Esophagus (tissue), 2 donors: ENCODE data around the gene ENSA. TPM values are rescaled to one million over a fixed set of nuclear protein-coding genes. Genes with fewer than 3 reads are reported as not detected.
A peak's percentile ranks its signal among the peaks of the same experiment; 100 is the strongest.
"Not testable (repeated sequence)": the region's sequence is repeated elsewhere in the genome, so short reads cannot be mapped to it uniquely, and the experiment has no call there.

Experiments
- H3K27ac ChIP-seq, 2 donors: one replicate each; pipeline ENCODE4 v1.5.1; 2013; ENCODE audit warnings: low read depth in 2 of 2, mild to moderate bottlenecking in 2 of 2, inconsistent platforms in 1 of 2, low read length in 1 of 2, moderate library complexity in 1 of 2
- H3K27me3 ChIP-seq, 2 donors: one replicate each; pipeline ENCODE4 v1.6.1; 2013; ENCODE audit warnings: low read length in 2 of 2, control low read depth in 1 of 2, mild to moderate bottlenecking in 1 of 2; ENCODE audit not compliant: insufficient read depth in 2 of 2, control insufficient read depth in 1 of 2
- H3K36me3 ChIP-seq, 2 donors: one replicate each; pipeline ENCODE4 v1.6.1; 2013; ENCODE audit warnings: low read length in 1 of 2; ENCODE audit not compliant: control insufficient read depth in 2 of 2, insufficient read depth in 2 of 2
- H3K4me1 ChIP-seq, 2 donors: one replicate each; pipeline ENCODE4 v1.6.1; 2013; ENCODE audit warnings: low read length in 1 of 2; ENCODE audit not compliant: control insufficient read depth in 2 of 2, insufficient read depth in 2 of 2
- H3K4me3 ChIP-seq, 2 donors: one replicate each; pipeline ENCODE4 v1.5.1; 2013; ENCODE audit warnings: low read length in 2 of 2, mild to moderate bottlenecking in 2 of 2, low read depth in 1 of 2, moderate library complexity in 1 of 2
- H3K9me3 ChIP-seq, 2 donors: one replicate each; pipeline ENCODE4 v1.6.1; 2013; ENCODE audit warnings: mild to moderate bottlenecking in 2 of 2, low read depth in 1 of 2, low read length in 1 of 2, moderate library complexity in 1 of 2; ENCODE audit not compliant: control insufficient read depth in 2 of 2, insufficient read depth in 1 of 2
- WGBS, 2 donors: extraction: QIAGEN DNeasy Blood & Tissue Kit; methylation state at CpG; one replicate each; pipeline ENCODE4 v1.1.7; 2013; 5-methylcytosine and 5-hydroxymethylcytosine counted together
- polyA plus RNA-seq, 2 donors: library from polyadenylated mRNA; stranded (reverse); fragments of 200-250 nt; gene quantifications; one replicate each; pipeline ENCODE4 v1.2.3, GENCODE V29; 2013
- donor health status: healthy with polysubstance abuse.
- donor health status: Bipolar disorder and iron deficiency.

Gene ENSA
- polyA plus RNA-seq, 2 donors = 290 to 298 TPM

DNA sequence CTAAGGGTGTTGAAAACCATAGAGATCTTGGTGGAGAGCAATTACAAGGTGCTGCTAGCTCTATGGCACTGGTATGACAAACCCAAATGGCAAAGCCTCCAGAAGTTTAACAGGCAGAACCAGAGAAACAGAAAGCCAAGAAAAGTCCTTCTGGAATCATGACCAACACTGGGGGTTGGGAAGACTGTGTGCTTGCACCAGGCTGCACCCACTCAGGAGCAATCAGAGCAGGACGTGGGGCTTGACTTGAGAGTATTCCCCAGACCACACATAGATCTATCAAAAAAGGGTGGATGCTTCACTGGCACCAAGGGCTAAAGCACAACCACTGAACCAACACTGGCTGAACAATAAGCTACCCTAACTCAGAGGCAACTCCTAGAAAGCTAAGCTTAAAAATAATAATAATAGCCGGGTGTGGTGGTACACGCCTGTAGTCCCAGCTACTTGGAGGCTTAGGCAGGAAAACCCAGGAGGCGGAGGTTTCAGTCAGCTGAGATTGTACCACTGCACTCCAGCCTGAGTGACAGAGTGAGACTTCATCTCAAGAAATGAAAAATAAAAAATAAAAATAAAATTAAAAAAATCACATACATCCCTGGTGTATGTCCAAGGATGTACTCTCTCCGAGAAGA, 20.1 kb upstream of the ENSA start:
- no peaks in the 10 kb centered on the region for H3K27me3 ChIP-seq
- WGBS, 2 donors = 77 to 80% methylated on average over 5 of the region's 5 CpGs
- H3K9me3 ChIP-seq = no peaks in the 10 kb centered on the region
- peaks cover 4 to 8% of the 10 kb centered on the region in 2 donors for H3K36me3 ChIP-seq
- H3K27ac ChIP-seq = peak overlapping the region; percentile 59 to 68
- peaks cover 0 to 3% of the 10 kb centered on the region in 2 donors for H3K4me1 ChIP-seq
- H3K4me3 ChIP-seq = no peak overlapping the region

DNA sequence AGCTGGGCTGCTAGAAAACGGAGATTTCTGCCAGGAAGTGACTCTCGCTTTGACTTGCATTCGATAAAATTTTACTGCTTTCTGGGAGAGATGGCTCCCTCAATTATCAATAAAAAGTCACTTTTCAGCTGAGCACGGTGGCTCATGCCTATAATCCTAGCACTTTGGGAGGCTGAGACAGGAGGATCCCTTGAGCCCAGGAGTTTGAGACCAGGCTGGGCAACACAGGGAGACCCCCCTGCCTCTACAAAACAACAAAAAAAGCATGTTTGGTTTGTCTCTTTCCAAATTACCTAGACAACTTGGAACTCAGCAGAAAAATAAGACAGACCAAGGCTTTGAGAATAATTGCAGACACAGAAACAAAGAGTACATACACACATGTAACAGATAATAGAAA, 12.9 kb upstream of the ENSA start:
- no peaks in the 10 kb centered on the region for H3K4me1 ChIP-seq
- 82 to 84% methylated on average over 4 of the region's 4 CpGs for WGBS, 2 donors
- H3K36me3 ChIP-seq = peaks cover 0 to under 1% of the 10 kb centered on the region in 2 donors
- H3K4me3 ChIP-seq = no peak overlapping the region
- no peaks in the 10 kb centered on the region for H3K27me3 ChIP-seq
- no peaks in the 10 kb centered on the region for H3K9me3 ChIP-seq
- H3K27ac ChIP-seq = no peak overlapping the region

DNA sequence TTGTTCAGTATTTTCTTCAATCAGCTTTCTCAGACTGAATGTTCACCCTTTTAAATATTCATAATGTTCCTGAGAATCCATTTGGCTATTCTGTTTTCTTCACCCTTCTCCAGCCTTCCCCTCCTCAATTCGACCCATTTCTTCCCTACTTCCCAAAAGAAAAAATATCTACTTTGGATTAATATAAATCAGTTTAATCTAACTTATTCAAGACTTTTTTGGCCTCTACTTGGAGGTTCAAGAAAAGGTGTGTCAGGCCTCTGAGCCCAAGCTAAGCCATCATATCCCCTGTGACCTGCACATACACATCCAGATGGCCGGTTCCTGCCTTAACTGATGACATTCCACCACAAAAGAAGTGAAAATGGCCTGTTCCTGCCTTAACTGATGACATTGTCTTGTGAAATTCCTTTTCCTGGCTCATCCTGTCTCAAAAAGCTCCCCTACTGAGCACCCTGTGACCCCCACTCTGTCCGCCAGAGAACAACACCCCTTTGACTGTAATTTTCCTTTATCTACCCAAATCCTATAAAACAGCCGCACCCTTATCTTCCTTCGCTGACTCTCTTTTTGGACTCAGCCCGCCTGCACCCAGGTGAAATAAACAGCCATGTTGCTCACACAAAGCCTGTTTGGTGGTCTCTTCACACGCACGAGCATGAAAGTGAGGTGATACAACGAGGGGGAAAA, 11.9 kb upstream of the ENSA start:
- 84 to 88% methylated on average over 9 of the region's 9 CpGs for WGBS, 2 donors
- H3K27me3 ChIP-seq, H3K27ac ChIP-seq, H3K4me3 ChIP-seq, H3K9me3 ChIP-seq, H3K4me1 ChIP-seq, H3K36me3 ChIP-seq: not testable (repeated sequence)

DNA sequence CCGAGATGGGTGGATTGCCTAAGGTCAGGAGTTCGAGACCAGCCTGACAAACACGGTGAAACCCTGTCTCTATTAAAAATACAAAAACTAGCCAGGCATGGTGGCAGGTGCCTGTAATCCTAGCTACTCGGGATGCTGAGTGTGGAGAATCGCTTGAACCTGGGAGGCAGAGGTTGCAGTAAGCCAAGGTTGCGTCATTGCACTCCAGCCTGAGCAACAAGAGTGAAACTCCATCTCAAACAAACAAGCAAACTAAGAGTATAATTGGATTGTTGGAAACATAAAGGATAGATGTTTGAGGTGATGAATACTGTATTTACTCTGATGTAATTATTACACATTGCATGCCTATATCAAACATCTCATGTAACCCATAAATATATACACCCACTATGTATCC, 9.0 kb upstream of the ENSA start:
- not testable (repeated sequence) for H3K27me3 ChIP-seq, H3K4me1 ChIP-seq, H3K36me3 ChIP-seq, H3K27ac ChIP-seq, H3K4me3 ChIP-seq, H3K9me3 ChIP-seq
- 91 to 96% methylated on average over 6 of the region's 6 CpGs for WGBS, 2 donors

DNA sequence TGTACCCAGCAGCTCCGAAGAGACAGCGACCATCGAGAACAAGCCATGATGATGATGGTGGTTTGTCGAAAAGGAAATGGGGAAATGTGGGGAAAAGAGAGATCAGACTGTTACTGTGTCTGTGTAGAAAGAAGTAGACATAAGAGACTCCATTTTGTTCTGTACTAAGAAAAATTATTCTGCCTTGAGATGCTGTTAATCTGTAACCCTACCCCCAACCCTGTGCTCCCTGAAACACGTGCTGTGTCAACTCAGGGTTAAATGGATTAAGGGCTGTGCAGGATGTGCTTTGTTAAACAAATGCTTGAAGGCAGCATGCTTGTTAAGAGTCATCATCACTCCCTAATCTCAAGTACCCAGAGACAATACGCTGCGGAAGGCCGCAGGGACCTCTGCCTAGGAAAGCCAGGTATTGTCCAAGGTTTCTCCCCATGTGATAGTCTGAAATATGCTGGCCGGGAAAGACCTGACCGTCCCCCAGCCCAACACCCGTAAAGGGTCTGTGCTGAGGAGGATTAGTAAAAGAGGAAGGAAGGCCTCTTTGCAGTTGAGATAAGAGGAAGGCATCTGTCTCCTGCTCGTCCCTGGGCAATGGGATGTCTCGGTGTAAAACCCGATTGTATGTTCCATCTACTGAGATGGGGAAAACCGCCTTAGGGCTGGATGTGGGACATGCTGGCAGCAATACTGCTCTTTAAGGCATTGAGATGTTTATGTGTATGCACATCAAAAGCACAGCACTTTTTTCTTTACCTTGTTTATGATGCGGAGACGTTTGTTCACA, 5.6 kb upstream of the ENSA start:
- not testable (repeated sequence) for H3K4me3 ChIP-seq, H3K27me3 ChIP-seq, H3K4me1 ChIP-seq, H3K27ac ChIP-seq, H3K9me3 ChIP-seq, H3K36me3 ChIP-seq
- WGBS, 2 donors = 68% methylated on average over 14 to 17 of the region's 17 CpGs

DNA sequence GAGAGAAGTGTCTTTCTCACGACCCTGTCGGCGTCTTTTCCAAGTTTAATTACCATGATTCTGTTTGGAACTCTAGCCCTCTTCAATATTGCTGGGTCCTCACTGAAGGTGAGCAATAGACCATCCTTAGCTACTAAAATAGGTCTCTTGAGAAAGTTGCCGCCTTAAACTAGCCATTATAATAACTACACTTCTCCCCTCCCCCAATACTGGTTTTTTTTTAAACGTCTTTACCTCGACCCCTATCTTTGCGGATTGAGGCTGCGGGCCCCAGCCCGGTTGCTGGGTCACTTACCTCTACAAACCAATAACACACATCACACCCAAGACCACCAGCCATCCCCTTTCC, 672 bp downstream of the ENSA start:
- peak overlapping the region; percentile 81 to 86 for H3K4me3 ChIP-seq
- H3K36me3 ChIP-seq = peaks cover 3 to 11% of the 10 kb centered on the region in 2 donors
- no peaks in the 10 kb centered on the region for H3K9me3 ChIP-seq
- WGBS, 2 donors = 1 to 2% methylated on average over 9 of the region's 9 CpGs
- H3K4me1 ChIP-seq = peaks cover 2 to 3% of the 10 kb centered on the region in 2 donors
- peak overlapping the region; percentile 95 to 99 for H3K27ac ChIP-seq
- H3K27me3 ChIP-seq = no peaks in the 10 kb centered on the region

DNA sequence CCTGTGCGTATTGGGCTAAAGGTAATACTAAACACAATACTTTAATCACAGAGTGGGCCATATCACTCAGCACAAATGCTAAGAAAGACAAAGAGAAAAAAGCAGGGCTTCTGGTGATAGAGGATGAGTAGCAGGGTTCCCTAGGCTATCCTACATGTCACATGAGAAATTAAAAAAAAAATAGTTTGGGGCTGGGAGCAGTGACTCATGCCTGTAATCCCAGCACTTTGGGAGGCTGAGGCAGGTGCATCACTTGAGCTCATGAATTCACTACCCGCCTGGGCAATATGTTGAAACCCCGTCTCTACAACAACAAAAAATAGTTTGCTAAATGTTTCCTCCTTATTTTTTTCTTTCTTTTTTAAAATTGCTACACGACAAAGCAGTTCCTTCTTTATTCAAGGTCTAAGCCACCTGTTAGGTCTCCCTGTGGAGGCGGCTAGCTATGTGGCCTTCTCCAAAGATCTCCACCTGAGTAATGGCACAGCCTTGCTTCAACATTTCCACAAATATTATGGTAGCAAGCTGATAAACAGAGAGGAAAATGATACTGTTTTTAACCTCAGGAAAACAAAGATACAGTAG, 1.5 kb downstream of the ENSA start:
- H3K4me3 ChIP-seq = peak overlapping the region in 1 of 2 donors; percentile 86
- WGBS, 2 donors = 52 to 56% methylated on average over 5 of the region's 5 CpGs
- no peaks in the 10 kb centered on the region for H3K9me3 ChIP-seq
- H3K27me3 ChIP-seq = no peaks in the 10 kb centered on the region
- peaks cover 2 to 5% of the 10 kb centered on the region in 2 donors for H3K4me1 ChIP-seq
- peak overlapping the region; percentile 22 to 89 for H3K27ac ChIP-seq
- peaks cover 5 to 12% of the 10 kb centered on the region in 2 donors for H3K36me3 ChIP-seq

DNA sequence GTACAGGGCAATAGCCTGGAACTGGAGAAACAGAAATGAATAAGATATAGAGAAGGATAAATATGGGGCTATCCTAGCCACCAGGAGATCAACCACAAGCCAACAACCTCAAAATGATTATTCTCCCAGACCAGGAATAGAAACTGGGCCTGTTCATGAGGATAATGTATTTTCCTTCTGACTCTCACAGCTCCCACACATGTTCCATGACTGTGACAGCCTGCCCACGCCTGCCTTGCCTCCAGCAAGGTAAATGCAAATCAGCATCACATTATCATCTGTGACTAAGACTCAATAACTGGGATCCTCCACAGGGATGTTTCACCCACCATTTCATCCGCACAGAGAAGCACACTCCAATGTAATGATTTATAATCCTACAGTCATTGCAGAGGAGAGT, 3.3 kb downstream of the ENSA start:
- 51 to 71% methylated on average over 2 of the region's 2 CpGs for WGBS, 2 donors
- no peaks in the 10 kb centered on the region for H3K9me3 ChIP-seq
- peak overlapping the region; percentile 63 to 83 for H3K27ac ChIP-seq
- no peaks in the 10 kb centered on the region for H3K27me3 ChIP-seq
- peaks cover 5 to 12% of the 10 kb centered on the region in 2 donors for H3K36me3 ChIP-seq
- peaks cover 5% of the 10 kb centered on the region in 2 donors for H3K4me1 ChIP-seq
- no peak overlapping the region for H3K4me3 ChIP-seq

DNA sequence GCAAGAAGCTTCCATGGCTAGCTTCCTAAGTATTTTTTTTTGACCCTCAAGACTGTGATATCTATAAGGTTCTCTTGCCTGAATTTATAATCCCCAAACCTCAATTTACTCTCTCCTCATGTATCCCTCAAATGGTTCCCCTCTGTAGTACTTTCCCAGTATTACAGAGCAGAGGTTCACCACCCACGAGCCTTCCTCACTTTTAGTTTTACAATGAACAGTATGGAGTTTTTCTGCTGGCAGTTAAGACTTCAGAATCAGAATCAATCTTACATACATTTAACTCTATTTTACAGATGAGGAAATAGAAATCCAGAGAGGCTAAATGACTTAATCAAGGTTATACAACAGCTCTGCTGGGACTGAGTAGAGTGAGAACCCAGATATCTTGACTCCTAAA, 4.9 kb downstream of the ENSA start:
- not testable (repeated sequence) for H3K9me3 ChIP-seq, H3K4me3 ChIP-seq, H3K4me1 ChIP-seq, H3K27me3 ChIP-seq
- peak overlapping the region; percentile 49 to 83 for H3K27ac ChIP-seq
- H3K36me3 ChIP-seq = peaks cover 5 to 12% of the 10 kb centered on the region in 2 donors
- 35 to 45% methylated on average over 1 of the region's 1 CpG for WGBS, 2 donors
